Stimulated activated CD8-positive, alpha-beta memory T cell treated with anti-CD3 and anti-CD28 coated beads, Interleukin-15, amount 100 ng/mL, for 4 hours (primary cell): ENCODE measurements around the gene TBC1D16.

Experiments used
- DNase-seq, 2 donors: peaks; one replicate each; pipeline ENCODE4 v3.0.0-alpha.2; 2020; ENCODE audit warnings: low read depth in 2 of 2

The TBC1D16 gene

DNA sequence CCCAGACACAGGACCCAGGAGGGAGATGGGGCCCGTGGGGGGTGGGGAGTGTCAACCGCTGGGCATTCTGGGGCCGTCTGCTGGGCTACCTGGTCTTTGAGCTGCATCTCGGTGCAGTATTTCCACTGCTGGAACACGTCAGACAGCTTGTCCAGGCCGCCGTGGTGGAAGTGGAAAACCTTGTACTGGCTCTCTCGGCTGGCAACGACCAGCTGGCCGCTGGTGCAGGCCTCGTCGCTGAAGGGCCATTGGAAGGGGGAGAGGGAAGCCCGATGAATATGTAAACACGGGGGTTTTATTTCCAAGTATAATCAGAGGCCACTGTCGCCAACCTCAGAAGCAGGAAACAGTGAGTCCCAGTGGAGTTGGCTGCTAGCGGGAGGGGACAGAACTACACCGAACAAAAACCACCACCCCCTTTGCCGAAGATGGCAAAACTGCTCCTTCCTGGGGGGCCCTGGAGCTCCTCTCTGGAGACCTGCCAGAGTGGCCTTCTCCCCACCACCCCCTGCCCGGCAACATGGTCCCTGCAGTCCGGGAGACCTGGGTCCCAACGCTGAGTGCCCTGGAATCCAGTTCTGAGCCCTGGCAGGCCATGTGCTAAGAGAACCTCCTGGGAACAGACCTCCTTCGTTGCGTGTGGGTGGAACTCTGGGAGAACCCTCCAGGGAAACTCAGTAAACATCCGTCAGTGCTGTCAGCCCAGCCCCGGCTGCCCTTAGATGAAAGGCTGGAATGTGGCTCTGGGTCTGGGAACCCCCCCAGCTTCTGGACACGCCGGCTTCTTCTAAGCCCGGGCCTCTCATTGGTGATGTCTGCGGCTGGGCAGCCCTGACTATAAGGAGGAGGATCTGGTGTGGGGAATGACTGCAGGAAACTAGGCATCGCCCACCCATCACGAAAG, 84.1 kb downstream of the TBC1D16 start:
- no peak for DNase-seq

GRCh38 chr17:79950751-79951150, 84.9 kb downstream of the TBC1D16 start:
- no peak for DNase-seq

- DNase-seq, result no peak
These were observed 85.4 kb downstream of the TBC1D16 start for GRCh38 chr17:79950306-79950705.

GRCh38 chr17:79949656-79950209, 85.9 kb downstream of the TBC1D16 start:
- no peak for DNase-seq

DNA sequence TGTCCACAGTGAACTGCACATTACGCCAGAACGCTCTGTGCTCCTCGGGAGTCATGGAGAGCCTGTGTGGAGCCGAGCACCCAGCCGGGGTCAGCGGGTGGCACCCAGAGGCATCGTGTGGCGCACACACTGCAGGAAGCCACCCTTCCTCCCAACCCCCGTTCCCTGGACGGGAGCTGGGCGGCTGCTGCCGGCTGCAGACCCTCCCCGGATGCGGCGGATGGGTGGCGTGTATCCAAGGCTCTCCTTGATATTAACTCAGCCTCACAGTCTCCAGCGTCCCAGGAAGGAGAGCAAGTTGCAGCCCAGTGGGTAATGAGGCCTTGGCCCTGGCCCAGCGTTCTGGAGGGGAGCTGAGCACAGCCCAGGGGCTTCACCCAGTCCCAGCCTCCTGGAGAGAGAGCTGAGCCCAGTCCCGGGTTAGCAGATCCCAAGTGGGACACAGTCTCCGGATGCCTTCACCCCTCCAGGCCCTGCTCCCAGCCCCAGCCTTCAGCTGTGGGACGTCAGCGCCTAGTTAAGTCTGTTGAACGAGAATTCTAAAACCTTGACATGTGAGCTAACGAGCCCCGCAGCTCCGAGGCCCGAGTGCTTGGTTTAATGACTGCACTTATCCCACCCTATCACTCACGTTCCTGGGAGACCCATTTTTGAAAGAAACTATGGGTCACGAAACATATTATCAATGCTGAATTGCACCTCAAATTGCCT, 86.6 kb downstream of the TBC1D16 start:
- DNase-seq, result no peak

- DNase-seq, result no peak
These were observed 87.2 kb downstream of the TBC1D16 start for GRCh38 chr17:79948406-79948944.

DNA sequence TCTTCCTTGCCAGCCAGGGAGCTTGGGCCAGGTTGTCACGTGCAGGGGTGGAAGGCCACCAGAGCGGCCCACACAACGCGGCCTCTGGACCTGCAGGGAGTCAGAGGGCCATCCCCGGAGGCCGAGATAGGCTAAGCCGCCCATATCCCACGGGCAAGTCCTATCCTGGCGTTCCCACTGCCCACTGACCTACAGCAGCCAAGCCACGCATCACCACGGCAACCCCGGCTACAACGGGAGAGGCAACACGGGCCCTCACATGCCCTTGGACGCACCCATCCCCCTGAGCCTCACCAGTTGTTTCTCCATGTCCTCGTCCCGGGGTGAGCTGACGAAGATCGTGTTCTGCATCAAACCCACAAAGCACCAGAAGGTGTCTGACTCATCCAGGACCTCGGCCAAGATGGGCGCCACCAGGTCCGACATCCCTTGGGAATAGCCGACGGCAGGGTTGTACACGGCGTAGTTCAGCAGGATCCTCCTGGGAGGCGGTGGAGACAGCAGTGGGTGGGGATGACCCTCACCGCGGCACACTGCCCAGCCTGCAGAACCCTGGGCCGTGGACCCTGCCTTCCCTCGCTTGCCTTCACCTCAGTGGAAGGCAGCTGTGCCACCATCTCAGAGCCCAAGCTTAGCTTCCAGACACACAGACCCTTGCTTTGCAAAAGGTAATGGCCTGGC, 88.2 kb downstream of the TBC1D16 start:
- no peak for DNase-seq

GRCh38 chr17:79946352-79947231, 89.1 kb downstream of the TBC1D16 start:
- no peak for DNase-seq

DNA sequence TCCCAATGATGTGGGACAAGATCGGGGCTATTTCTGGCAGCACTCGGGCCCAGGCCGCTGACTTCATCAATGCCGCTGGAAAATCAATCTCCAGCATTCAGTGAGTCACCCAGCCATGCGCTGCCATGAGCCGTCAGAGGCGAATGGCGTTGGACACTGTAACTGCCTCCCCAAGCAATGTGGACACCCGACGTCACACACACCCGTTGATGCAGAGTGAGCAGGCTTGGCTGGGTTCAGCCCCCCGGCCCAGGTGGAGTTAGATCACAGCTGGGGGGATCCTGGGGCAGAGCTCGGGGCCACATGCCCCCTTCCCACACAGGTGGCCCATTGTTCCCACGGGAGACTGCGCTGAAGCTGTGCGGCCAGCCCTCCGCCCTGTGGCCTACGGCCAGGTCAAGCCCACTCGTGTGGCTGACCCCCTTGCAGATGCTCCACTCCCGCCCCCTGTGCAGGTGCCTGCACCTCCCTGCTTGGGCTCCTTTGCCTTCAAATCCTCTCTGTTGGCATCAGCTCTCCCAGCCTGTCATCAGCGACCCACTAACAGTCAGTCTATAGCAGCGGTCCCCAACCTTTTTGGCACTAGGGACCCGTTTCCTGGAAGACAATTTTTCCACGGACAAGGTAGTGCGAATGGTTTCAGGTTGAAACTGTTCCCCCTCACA, 89.9 kb downstream of the TBC1D16 start:
- no peak for DNase-seq

- no peak for DNase-seq
These were observed 90.8 kb downstream of the TBC1D16 start for GRCh38 chr17:79944821-79945391.

GRCh38 chr17:79944251-79944812, 91.3 kb downstream of the TBC1D16 start:
- DNase-seq, result no peak

GRCh38 chr17:79943347-79944241, 92.1 kb downstream of the TBC1D16 start:
- no peak for DNase-seq

- no peak for DNase-seq
These were observed 92.9 kb downstream of the TBC1D16 start for GRCh38 chr17:79942591-79943346.

- no peak for DNase-seq
These were observed 93.7 kb downstream of the TBC1D16 start for GRCh38 chr17:79942011-79942405.

DNA sequence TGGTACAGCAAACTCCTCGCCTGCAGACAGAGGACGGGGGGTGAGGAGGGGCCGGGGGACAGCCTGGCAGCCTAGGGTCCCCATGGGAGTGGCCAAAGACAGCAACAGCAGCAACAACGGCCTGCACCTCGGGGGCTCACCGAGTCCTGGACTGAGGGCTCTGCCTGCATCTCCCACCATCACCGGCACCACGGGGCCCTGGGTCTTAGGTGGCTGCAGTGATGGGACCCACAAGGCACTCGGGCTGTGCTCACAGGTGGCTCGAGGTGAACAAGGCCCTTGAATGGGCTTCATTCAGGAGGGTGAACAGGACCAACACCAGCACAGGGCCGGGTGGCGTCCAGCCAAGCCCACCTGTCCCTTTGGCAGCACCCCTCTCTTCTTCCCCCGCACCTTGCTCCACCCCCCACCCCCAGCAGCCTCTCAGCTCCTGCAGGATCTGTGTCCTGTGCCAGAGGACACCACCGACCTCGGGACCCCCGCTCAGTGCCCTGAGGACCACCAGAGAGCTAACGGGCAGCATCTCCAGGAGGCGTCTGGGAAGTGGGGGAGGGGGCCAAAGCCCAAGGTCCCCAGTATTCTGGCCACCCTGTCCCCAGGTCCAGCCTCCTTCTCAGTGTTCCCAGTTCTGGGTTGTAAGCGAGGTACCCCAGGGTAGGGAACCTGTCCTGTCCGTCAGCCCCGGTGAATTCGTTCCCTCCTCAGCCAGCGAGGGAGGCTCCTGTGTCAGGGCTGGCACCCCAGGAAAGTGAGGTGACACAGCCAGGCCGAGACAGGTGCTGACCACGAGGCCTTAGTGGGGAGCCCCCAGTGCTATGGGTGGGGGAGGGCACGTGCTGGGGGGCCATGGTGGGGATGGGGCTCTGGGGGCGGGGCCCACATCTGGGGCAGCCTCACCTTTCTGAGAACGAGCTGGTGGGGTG, 94.3 kb downstream of the TBC1D16 start:
- DNase-seq, result no peak

DNA sequence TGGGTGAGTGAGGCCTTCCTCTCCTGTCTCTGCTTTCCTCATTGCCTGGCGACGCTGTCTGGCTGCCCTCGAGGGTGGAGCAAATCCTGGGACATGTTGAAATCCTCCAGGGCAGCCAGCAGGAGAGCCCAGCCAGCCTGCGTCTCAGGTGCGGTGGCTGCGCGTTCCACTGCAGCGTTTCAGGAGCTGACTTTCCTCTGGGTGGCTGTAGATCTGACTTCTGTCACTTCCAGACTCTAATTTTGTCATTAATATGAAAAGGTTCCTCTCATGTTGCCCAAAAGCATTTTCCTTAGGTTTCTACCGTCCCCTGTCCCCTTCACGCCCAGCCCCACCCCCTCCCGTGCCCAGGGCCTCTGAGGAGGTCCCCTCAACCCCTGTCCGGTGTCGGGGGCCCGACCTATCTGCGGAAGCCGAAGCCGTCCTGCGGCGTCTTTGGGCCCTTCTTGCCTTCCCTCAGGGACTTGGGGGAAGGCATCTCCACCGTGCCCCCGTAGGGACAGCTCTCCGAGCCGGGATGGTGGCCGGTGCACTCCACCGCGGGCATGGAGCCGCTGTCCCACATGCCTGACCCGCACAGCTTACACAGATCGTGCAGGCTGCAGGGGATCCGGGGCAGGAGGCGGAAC, 95.1 kb downstream of the TBC1D16 start:
- no peak for DNase-seq
